Chondrocyte (in vitro differentiated cells): ENCODE measurements around the gene SLC41A3. TPM values are rescaled to one million over a fixed set of nuclear protein-coding genes. Genes with fewer than 3 reads are reported as not detected.
A peak's percentile ranks its signal among the peaks of the same experiment; 100 is the strongest.

Experiments
- DNase-seq: peaks from one replicate; pipeline ENCODE4 v3.0.0; 2021; ENCODE audit warnings: mixed read lengths, low spot score
- H3K27ac Mint-ChIP-seq: one replicate; pipeline ENCODE4 v1.8.0; 2021; ENCODE audit warnings: mild to moderate bottlenecking, moderate library complexity, mixed read lengths; ENCODE audit not compliant: unreplicated experiment
- H3K27me3 Mint-ChIP-seq: 2 replicates; pipeline ENCODE4 v1.8.0; 2021; ENCODE audit warnings: low read depth, mixed read lengths
- H3K36me3 Mint-ChIP-seq: 2 replicates; pipeline ENCODE4 v1.8.0; 2021; ENCODE audit warnings: low read depth, mixed read lengths
- H3K4me1 Mint-ChIP-seq: 2 replicates; pipeline ENCODE4 v1.8.0; 2021; ENCODE audit warnings: low read depth, mild to moderate bottlenecking, mixed read lengths
- H3K4me3 Mint-ChIP-seq: one replicate; pipeline ENCODE4 v1.8.0; 2021; ENCODE audit warnings: mild to moderate bottlenecking, moderate library complexity, mixed read lengths; ENCODE audit not compliant: unreplicated experiment
- H3K9me3 Mint-ChIP-seq: 2 replicates; pipeline ENCODE4 v1.8.0; 2021; ENCODE audit warnings: low read depth, mixed read lengths
- CTCF ChIP-seq: fragments of 200-600 bp; sonication (generic); IDR thresholded peaks from 2 replicates; pipeline ENCODE4 v1.5.0; 2021; ENCODE audit warnings: antibody characterized with exemption, mild to moderate bottlenecking, moderate library complexity
- total RNA-seq: library from RNA; stranded (reverse); gene quantifications from 3 replicates; pipeline ENCODE4 v1.2.1, GENCODE V29; 2021

SLC41A3 gene
- total RNA-seq, 1 donor from 2014 or later = 43.2 TPM

GRCh38 chr3:126087552-126088175 lies 3.7 kb upstream of the SLC41A3 start:
- H3K4me1 Mint-ChIP-seq = peaks cover 14% of the 10 kb centered on the region
- H3K27ac Mint-ChIP-seq = no peak overlapping the region
- no peak for DNase-seq
- H3K27me3 Mint-ChIP-seq = no peaks in the 10 kb centered on the region
- H3K36me3 Mint-ChIP-seq = peaks cover 7% of the 10 kb centered on the region
- TF ChIP-seq CTCF = no peak
- peaks cover 14% of the 10 kb centered on the region for H3K9me3 Mint-ChIP-seq
- H3K4me3 Mint-ChIP-seq = no peak overlapping the region

- no peak for TF ChIP-seq CTCF
- Mint-ChIP-seq H3K27me3 (no peaks in the 10 kb centered on the region), H3K36me3 (peaks cover 1% of the 10 kb centered on the region), H3K4me3 (no peak overlapping the region), H3K9me3 (peaks cover 2% of the 10 kb centered on the region), H3K4me1 (peaks cover 14% of the 10 kb centered on the region), H3K27ac (no peak overlapping the region)
- DNase-seq = no peak
These were observed 1.9 kb upstream of the SLC41A3 start for GRCh38 chr3:126085841-126086240.

- H3K4me1 Mint-ChIP-seq = peaks cover 14% of the 10 kb centered on the region
- H3K4me3 Mint-ChIP-seq = peak overlapping the region; percentile 3
- no peak overlapping the region for H3K27ac Mint-ChIP-seq
- no peaks in the 10 kb centered on the region for H3K27me3 Mint-ChIP-seq
- no peak for DNase-seq
- H3K36me3 Mint-ChIP-seq = no peaks in the 10 kb centered on the region
- TF ChIP-seq CTCF = no peak
- peaks cover 2% of the 10 kb centered on the region for H3K9me3 Mint-ChIP-seq
These were observed 1.4 kb upstream of the SLC41A3 start for GRCh38 chr3:126085276-126085675.

GRCh38 chr3:126084768-126085180 lies 850 bp upstream of the SLC41A3 start:
- Mint-ChIP-seq H3K9me3 (peaks cover 5% of the 10 kb centered on the region), H3K27ac (no peak overlapping the region), H3K27me3 (no peaks in the 10 kb centered on the region), H3K4me3 (peak overlapping the region; percentile 3), H3K4me1 (peaks cover 14% of the 10 kb centered on the region), H3K36me3 (no peaks in the 10 kb centered on the region)
- DNase-seq = no peak
- no peak for TF ChIP-seq CTCF

GRCh38 chr3:126083511-126083912 lies 412 bp downstream of the SLC41A3 start:
- Mint-ChIP-seq H3K9me3 (peaks cover 5% of the 10 kb centered on the region), H3K27ac (peak overlapping the region; percentile 54), H3K4me1 (peaks cover 14% of the 10 kb centered on the region), H3K27me3 (no peaks in the 10 kb centered on the region), H3K36me3 (no peaks in the 10 kb centered on the region), H3K4me3 (peak overlapping the region; percentile 81)
- DNase-seq = no peak
- TF ChIP-seq CTCF = no peak
